DOHH2 (cell line): ENCODE measurements around the gene SMCHD1.
"Not testable (repeated sequence)": the region's sequence is repeated elsewhere in the genome, so short reads cannot be mapped to it uniquely, and the experiment has no call there.

Experiments used
- H3F3A ChIP-seq: fragments of 200-600 bp; sonication (generic), shearing (Covaris generic); 2 replicates; pipeline ENCODE4 v1.6.0; 2016; ENCODE audit warnings: antibody characterized with exemption, mild to moderate bottlenecking; ENCODE audit not compliant: control insufficient read depth, insufficient read depth
- H3K27ac ChIP-seq: fragments of 200-600 bp; sonication (generic); 2 replicates; pipeline ENCODE4 v1.5.1; 2014; ENCODE audit warnings: low read depth, mild to moderate bottlenecking, low read length, moderate library complexity
- H3K27me3 ChIP-seq: fragments of 200-600 bp; sonication (generic); 2 replicates; pipeline ENCODE4 v1.6.1; 2014; ENCODE audit warnings: mild to moderate bottlenecking, low read length, mixed read lengths; ENCODE audit not compliant: control insufficient read depth
- H3K36me3 ChIP-seq: fragments of 200-600 bp; sonication (generic); 2 replicates; pipeline ENCODE4 v1.6.1; 2014; ENCODE audit warnings: mild to moderate bottlenecking, low read length, moderate library complexity, mixed read lengths; ENCODE audit not compliant: control insufficient read depth
- H3K4me1 ChIP-seq: fragments of 200-600 bp; sonication (generic); 2 replicates; pipeline ENCODE4 v1.6.1; 2014; ENCODE audit warnings: mild to moderate bottlenecking, low read length, mixed read lengths; ENCODE audit not compliant: control insufficient read depth
- H3K4me2 ChIP-seq: fragments of 200-600 bp; sonication (generic); 2 replicates; pipeline ENCODE4 v1.6.0; 2014; ENCODE audit warnings: mild to moderate bottlenecking, low read length, moderate library complexity
- H3K4me3 ChIP-seq: fragments of 200-600 bp; sonication (generic); 2 replicates; pipeline ENCODE4 v1.5.1; 2014; ENCODE audit warnings: mild to moderate bottlenecking, low read length, mixed read lengths
- H3K79me2 ChIP-seq: fragments of 200-600 bp; sonication (generic); 2 replicates; pipeline ENCODE4 v1.6.1; 2014; ENCODE audit warnings: mild to moderate bottlenecking, low read length, mixed read lengths; ENCODE audit not compliant: control insufficient read depth
- H3K9me2 ChIP-seq: fragments of 200-600 bp; sonication (generic); replicated peaks from 2 replicates; pipeline ENCODE4 v1.6.1; 2014; ENCODE audit warnings: mild to moderate bottlenecking, low read length, mixed read lengths; ENCODE audit not compliant: control insufficient read depth
- H3K9me3 ChIP-seq: fragments of 200-600 bp; sonication (generic); 2 replicates; pipeline ENCODE4 v1.6.1; 2014; ENCODE audit warnings: antibody characterized with exemption, low read length, mixed read lengths; ENCODE audit not compliant: control insufficient read depth, insufficient read depth
- H4K20me1 ChIP-seq: fragments of 200-600 bp; sonication (generic); 2 replicates; pipeline ENCODE4 v1.6.0; 2014; ENCODE audit warnings: low read depth, mild to moderate bottlenecking, antibody characterized with exemption, low read length, moderate library complexity; ENCODE audit not compliant: control insufficient read depth, insufficient read depth
- EZH2phosphoT487 ChIP-seq: fragments of 200-600 bp; sonication (generic); IDR thresholded peaks from 2 replicates; pipeline ENCODE4 v1.6.1; 2017; ENCODE audit warnings: borderline replicate concordance, mild to moderate bottlenecking, antibody characterized with exemption, low read length, moderate library complexity, mixed read lengths
- TF ChIP-seq, protein P1 (sequence below): fragments of 200-600 bp; sonication (generic); IDR thresholded peaks from one replicate; pipeline ENCODE4 v1.5.1; 2014; ENCODE audit warnings: antibody characterized with exemption, mild to moderate bottlenecking, low read depth, low read length; ENCODE audit not compliant: poor library complexity, severe bottlenecking

SMCHD1 gene

DNA sequence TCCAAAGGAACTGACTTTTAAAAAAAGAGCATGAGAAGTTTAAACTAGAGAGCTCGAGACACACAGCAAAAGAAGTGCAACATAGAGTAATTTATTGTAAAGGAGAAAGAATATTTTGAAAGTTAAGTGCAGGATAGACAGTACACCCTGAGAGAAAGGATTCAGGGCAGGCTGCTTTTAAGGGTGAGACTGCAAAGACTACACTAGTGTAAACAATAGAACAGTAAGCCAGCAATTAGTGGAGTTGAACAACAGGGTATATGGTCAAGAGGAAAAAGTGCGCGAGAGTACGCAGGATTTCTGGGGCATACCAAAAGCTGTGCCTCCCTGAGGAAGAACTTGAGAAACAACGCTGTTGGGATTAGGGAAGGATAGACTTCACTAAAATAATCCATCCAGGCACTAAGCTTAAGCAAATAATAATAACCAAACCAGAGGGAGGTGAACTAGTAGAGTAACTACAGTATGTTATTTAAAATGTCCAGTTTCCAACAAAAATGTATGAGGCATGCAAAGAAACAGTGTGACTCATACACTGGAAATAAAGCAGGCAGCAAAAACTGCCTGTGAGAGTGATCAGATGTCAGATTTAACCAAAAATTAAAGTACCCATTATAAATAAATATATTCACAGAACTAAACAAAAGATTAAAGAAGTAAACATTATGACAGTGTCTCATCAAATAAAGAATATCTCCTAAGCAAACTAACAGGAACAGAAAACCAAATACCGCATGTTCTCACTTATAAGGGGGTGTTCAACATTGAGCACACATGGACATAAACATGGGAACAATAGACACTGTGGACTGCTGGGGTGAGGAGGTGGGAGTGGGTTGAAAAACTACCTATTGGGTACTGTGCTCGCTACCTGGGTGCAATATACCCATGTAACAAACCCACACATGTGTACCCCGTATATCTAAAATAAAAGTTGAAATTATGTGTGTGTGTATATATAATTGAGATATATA is 150.7 kb downstream of the SMCHD1 start:
- no peak for TF ChIP-seq EZH2phosphoT487
- TF ChIP-seq, protein P1, sequence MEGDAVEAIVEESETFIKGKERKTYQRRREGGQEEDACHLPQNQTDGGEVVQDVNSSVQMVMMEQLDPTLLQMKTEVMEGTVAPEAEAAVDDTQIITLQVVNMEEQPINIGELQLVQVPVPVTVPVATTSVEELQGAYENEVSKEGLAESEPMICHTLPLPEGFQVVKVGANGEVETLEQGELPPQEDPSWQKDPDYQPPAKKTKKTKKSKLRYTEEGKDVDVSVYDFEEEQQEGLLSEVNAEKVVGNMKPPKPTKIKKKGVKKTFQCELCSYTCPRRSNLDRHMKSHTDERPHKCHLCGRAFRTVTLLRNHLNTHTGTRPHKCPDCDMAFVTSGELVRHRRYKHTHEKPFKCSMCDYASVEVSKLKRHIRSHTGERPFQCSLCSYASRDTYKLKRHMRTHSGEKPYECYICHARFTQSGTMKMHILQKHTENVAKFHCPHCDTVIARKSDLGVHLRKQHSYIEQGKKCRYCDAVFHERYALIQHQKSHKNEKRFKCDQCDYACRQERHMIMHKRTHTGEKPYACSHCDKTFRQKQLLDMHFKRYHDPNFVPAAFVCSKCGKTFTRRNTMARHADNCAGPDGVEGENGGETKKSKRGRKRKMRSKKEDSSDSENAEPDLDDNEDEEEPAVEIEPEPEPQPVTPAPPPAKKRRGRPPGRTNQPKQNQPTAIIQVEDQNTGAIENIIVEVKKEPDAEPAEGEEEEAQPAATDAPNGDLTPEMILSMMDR: no peak
- Histone ChIP-seq H4K20me1 (no peaks in the 10 kb centered on the region), H3K27me3 (no peaks in the 10 kb centered on the region), H3K36me3 (peaks cover 20% of the 10 kb centered on the region), H3K27ac (no peak overlapping the region), H3K4me2 (no peak overlapping the region), H3F3A (peaks cover 7% of the 10 kb centered on the region), H3K9me2 (no peaks in the 10 kb centered on the region), H3K4me1 (no peaks in the 10 kb centered on the region), H3K9me3 (peaks cover 2% of the 10 kb centered on the region; the same call in 1 of the 2 replicates), H3K79me2 (no peaks in the 10 kb centered on the region), H3K4me3 (no peak overlapping the region)

DNA sequence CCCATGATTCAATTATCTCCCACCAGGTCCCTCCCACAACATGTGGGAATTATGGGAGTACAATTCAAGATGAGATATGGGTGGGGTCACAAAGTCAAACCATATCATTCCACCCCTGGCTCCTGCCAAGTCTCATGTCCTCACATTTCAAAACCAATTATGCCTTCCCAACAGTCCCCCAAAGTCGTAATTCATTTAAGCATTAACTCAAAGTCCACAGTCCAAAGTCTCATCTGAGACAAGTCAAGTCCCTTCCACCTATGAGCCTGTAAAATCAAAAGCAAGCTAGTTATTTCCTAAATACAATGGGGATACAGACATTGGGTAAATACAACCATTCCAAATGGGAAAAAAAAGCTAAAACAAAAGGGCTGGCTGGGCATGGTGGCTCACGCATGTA is 153.1 kb downstream of the SMCHD1 start:
- not testable (repeated sequence) for H3K36me3 ChIP-seq, H3K27me3 ChIP-seq, H3K4me1 ChIP-seq, H3K27ac ChIP-seq, H3K9me2 ChIP-seq, H4K20me1 ChIP-seq, H3F3A ChIP-seq, H3K9me3 ChIP-seq, H3K79me2 ChIP-seq, H3K4me3 ChIP-seq, H3K4me2 ChIP-seq

DNA sequence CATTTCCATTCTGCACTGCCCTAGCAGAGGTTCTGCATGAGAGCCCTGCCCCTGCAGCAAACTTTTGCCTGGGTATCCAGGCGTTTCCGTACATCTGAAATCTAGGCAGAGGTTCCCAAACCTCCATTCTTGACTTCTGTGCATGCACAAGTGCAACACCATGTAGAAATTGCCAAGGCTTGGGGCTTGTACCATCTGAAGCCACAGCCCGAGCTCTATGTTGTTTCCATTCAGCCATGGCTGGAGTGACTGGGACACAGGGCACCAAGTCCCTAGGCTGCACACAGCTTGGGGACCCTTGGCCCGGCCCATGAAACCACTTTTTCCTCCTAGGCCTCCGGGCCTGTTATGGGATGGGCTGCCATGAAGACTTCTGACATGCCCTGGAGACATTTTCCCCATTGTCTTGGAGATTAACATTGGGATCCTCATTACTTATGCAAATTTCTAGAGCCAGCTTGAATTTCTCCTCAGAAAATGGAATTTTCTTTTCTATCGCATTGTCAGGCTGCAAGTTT is 154.2 kb downstream of the SMCHD1 start:
- not testable (repeated sequence) for H3K4me2 ChIP-seq, H3K79me2 ChIP-seq, H3K4me3 ChIP-seq, H3K9me2 ChIP-seq, H3K4me1 ChIP-seq, H4K20me1 ChIP-seq, H3K36me3 ChIP-seq, H3K27ac ChIP-seq, H3K9me3 ChIP-seq, H3K27me3 ChIP-seq, H3F3A ChIP-seq

DNA sequence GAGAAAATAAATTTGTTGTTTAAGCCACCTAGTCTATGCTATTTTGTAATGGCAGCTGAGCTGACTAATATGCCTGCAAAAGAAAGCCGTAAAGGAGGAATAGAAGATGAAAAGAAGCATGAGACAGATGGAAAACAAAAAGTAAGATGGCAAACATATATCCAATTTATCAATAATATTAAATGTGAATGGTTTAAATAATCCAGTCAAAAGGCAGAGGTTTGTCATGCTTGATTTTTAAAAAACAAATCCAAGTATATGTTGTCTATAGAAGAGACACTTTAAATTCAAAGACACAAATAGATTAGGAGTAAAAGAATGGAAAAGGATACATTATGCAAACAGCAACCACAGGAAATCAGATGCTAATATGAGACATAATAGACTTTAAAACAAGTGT is 155.9 kb downstream of the SMCHD1 start:
- Histone ChIP-seq H3K27me3 (no peaks in the 10 kb centered on the region), H3K9me2 (no peaks in the 10 kb centered on the region), H3K79me2 (no peaks in the 10 kb centered on the region), H3K36me3 (no peaks in the 10 kb centered on the region), H3K9me3 (peaks cover 2% of the 10 kb centered on the region; the same call in 1 of the 2 replicates), H3K4me1 (no peaks in the 10 kb centered on the region), H4K20me1 (no peaks in the 10 kb centered on the region), H3K27ac (no peak overlapping the region), H3F3A (peaks cover 7% of the 10 kb centered on the region), H3K4me3 (no peak overlapping the region), H3K4me2 (no peak overlapping the region)
- TF ChIP-seq, protein P1: no peak
- no peak for TF ChIP-seq EZH2phosphoT487
